DMS53 (cell line): ENCODE results near the gene EVC.

ENCODE experiments used
- DNase-seq: peaks from one replicate; lab custom pipeline; 2025; lab: John Stamatoyannopoulos, UW

EVC gene

GRCh38 chr4:5730993-5731990 lies 20.3 kb downstream of the EVC start:
- DNase-seq, result no peak

- no peak for DNase-seq
Observed at GRCh38 chr4:5732158-5732557, 21.2 kb downstream of the EVC start.

GRCh38 chr4:5734853-5735252 lies 23.9 kb downstream of the EVC start:
- no peak for DNase-seq

DNA sequence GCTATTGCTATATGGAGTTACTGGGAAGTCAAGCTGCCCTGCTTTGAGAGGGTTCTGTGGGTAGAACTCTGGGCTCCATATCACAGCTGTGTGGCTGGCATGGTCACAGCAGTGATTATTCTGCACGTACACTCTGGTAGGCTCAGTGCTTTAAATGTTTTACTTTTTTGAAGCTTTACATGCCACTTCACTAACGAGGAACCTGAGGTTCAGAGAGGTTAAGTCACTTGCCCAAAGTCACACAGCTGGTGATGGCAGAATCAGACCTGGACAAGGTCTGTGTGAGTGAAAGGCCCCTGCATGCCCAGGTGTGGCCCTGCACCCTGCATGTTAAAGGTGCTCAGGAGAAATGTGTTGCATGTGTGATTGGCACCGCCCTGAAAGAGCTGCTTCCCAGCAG lies 24.5 kb downstream of the EVC start:
- DNase-seq, result no peak

DNA sequence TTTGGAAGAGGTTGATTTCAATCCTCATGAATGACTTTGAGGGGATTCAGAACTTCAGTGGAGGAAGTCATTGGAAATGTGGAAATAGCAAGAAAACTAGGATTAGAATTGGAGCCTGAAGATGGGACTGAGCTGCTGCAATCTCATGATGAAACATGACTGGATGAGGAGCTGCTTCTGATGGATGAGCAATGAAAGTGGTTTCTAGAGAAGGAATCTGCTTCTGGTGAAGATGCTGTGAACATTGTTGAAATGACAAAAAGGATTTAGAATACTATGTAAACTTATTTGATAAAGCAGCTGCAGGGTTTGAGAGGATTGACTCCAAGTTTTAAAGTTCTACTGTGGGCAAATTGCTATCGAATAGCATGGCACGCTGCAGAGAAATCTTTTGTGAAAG lies 27.1 kb downstream of the EVC start:
- no peak for DNase-seq

GRCh38 chr4:5742388-5742787 lies 31.4 kb downstream of the EVC start:
- no peak for DNase-seq

DNA sequence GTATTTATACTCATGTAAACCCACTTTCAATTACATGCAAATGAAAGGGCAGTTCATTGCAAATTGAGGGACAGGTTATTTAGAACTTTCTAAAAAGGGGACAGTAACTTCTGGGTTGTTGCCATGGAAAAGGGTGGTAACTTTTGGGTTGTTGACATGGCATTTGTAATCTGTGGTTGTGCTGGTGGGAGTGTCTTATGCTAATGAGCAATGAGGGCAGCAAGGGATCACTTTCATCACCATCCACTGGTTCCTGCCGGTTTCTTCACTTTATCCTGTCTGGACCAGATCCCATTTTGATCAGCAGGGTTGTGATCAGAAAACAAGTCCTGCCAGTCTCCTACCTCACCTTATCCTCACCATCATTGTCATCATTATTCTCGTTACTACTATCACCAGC lies 32.0 kb downstream of the EVC start:
- no peak for DNase-seq

- DNase-seq, result no peak
Observed at GRCh38 chr4:5746250-5746649, 35.2 kb downstream of the EVC start.

GRCh38 chr4:5746829-5747737 lies 36.1 kb downstream of the EVC start:
- DNase-seq, result no peak

DNA sequence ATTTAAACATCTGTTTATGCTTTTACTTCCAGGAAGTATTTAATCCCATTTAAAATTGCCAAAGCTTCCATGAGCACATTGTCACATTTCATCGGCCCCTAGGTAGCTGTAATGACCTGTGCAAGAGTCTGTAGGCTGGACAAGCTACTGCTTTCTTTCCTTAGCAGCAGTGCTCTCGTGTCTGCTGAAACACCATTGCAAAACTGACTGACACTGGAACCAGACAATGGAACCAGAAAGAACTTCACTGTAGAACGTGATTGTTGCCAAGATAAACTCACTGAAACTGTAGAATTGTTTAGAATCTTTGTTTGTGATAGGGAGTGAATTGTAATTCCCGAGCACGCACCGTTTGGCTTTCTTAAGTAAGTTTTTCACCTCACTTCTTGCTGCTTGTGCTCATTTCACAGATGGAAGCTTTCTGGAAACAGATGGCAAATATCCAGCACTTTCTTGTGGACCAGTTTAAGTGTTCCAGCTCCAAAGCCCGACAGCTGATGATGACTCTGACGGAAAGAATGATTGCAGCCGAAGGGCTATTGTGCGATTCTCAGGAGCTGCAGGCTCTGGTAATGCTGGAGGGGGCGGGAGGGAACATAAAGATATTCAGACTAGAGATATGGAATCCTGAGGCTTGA lies 36.9 kb downstream of the EVC start:
- DNase-seq, result no peak

GRCh38 chr4:5749568-5749967 lies 38.6 kb downstream of the EVC start:
- no peak for DNase-seq

- no peak for DNase-seq
Observed at GRCh38 chr4:5750052-5750945, 39.3 kb downstream of the EVC start.

DNA sequence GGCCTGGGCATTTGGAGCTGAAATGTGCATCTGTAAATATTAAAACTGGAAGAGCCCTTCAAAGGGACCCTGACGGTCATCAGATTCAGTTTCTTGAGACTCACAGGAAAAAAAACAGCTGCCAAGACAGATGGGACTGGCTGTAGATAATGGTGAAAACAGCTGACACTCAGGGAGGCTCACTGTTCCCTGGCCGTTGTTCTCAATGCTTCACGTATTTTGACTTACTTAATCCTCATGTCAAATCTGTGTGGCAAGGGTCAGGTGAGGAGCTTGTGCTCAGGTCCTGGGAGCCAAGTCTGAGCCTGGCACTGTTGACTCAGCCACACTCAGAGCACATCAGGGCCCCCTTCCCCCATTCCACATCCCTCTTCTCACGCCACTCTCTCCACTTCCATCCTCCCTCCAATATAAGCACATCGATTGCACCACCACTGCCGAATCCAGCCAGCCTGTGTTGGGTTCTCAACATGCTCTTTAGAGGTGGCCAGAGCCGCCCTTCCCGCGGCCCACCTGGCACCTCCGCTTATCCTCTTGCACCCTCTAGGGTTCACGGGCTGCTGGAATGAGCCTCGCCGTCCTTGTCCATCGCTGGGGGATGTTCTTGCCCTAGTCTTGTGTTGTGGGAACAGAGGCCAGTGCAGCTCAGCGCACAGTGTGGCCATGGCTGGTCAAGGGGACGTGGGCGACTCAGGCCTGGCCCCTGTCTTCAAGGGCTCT lies 40.1 kb downstream of the EVC start:
- no peak for DNase-seq

DNA sequence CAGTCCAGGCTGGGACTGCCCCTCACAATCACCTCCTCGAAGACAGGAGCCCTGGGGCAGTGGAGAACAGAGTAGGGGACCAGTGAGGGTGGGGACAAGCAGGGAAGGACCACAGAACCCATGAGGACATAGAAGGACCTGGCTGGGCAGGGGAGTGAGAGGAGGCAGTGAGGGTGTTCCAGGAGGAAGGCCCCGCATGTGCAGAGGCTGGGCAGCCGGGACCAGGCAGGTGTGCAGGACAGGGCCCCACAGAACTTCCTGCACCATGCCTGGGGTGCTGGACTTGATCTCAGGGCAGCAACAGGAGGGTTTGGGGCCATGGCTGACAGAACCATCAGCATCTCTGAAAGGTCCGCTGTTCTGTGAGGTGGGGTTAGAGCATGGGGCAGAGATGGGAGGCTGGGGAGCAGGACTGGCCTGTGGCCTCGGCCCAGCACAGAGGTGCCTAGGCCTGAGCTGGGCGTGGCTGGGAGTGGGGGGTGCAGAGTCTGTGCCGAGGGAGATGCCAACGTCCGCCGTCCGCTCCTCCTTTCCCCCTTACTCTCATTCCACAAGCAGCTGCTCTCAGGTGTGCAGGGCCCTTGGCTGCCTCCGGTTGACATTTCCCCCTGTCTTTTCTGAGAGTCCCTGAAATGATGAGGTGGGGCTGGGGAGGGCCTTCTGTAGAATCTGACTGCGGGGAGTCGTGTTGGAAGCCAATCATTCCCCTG lies 40.8 kb downstream of the EVC start:
- DNase-seq, result no peak

GRCh38 chr4:5752376-5753184 lies 41.6 kb downstream of the EVC start:
- DNase-seq, result no peak

DNA sequence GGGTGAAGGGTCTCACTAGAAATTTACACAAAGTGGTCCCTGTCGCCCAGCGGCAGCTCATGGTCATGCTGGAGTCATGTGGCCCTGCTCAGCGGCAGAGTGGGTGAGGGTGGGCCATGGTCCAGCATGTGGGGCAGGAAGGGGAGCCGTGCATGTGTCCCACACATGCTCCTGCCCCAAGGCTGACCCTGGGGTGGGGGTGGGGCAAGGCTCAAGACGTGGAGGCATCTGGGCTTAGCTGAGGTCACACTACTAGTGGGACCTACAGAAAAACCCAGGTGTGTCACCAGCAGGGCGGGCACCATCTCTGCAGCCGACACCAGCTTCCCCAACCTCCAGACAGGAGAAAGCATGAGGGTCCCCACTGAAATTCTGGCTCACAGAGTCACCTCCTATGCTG lies 42.4 kb downstream of the EVC start:
- no peak for DNase-seq

GRCh38 chr4:5753766-5754528 lies 42.9 kb downstream of the EVC start:
- DNase-seq, result no peak

- no peak for DNase-seq
Observed at GRCh38 chr4:5754529-5754881, 43.5 kb downstream of the EVC start.
